ENCODE results near the gene PLCB1. TPM values are rescaled to one million over a fixed set of nuclear protein-coding genes. Genes with fewer than 3 reads are reported as not detected.

PLCB1 gene
- total RNA-seq, 1 experiment from 2014 or later: 7.2 TPM

DNA sequence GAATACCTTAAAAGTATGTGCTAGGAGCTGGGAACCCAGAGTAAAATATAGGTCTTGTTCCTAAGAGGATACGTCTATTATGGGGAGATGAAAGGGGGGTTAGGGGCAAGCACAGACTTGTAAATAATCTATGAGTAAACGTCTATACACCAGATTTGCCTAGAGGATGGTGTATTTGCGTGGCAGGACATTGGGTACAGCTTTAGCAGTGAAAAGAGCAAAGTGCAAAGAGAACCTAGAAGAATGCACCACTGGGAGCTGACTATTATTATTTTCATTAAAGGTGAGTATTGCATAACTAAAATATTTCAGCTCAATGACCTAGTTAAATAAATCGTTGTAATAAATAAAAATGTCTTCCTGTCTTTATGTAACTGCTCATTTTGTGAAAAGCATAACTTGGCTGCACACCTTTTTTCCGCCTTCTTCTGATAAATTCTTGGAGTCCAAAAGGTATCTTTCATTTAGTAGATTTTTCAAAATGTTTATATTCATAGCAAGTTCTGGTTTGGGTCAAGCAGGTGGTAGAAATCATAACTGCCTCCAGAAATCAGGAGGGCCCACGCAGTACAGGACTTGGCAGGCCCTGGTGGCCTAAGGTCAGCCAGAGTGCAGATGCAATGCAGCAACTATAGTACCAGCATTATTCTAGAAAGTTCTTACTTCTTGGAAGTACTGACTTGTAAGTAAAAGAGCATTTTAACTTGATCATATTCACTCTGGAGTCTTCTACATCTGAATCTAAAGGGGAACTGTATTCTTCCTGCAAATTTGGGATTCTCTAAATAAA lies 357.2 kb downstream of the PLCB1 start:
- DNase-seq (ENCODE audit: low read depth): no peak

GRCh38 chr20:8490076-8490830 lies 358.2 kb downstream of the PLCB1 start:
- DNase-seq (ENCODE audit: low read depth): no peak

GRCh38 chr20:8492173-8492572 lies 360.1 kb downstream of the PLCB1 start:
- DNase-seq (ENCODE audit: low read depth): no peak

GRCh38 chr20:8498571-8498970 lies 366.5 kb downstream of the PLCB1 start:
- no peak for DNase-seq (ENCODE audit: low read depth)

GRCh38 chr20:8504030-8504429 lies 372.0 kb downstream of the PLCB1 start:
- DNase-seq (ENCODE audit: low read depth): no peak

- no peak for DNase-seq (ENCODE audit: low read depth)
Measured at GRCh38 chr20:8505476-8506200, 373.6 kb downstream of the PLCB1 start.

DNA sequence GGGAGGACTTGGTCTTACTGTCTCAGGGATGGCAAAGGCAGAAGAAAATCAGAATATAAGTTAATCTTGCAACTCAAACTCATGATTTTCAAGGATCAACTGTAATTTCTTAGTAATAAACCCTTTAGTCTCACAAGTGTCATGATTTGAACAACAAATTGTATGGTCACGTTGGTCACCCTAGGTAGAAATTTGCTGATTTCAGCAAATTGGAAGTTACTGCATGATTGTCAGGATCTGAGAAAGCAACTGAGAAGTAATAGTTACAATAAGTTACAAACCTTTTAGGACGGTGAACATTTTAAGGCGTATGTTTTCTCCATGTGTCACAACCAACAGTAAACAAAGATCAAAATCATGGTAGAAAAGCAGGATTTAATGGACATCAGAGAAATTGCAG lies 375.2 kb downstream of the PLCB1 start:
- DNase-seq (ENCODE audit: low read depth): no peak

DNA sequence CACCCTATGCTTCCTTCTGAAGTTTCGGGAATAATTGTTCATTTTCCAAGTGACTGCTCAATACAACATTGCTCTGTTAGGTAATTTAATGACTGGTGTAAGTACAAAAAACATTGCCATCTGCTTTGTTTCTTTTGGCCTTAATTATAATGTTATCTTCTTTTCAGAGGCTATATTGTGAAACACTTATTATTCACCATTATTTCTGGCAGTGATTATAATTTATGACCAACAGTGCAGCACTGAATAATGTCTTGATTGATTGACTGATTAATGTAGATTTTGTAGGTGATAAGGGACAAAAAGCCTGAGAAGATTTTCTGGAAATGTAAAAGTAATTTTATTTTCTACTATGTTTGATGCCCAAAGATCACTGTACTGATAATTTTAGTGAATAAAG lies 377.7 kb downstream of the PLCB1 start:
- DNase-seq (ENCODE audit: low read depth): no peak

DNA sequence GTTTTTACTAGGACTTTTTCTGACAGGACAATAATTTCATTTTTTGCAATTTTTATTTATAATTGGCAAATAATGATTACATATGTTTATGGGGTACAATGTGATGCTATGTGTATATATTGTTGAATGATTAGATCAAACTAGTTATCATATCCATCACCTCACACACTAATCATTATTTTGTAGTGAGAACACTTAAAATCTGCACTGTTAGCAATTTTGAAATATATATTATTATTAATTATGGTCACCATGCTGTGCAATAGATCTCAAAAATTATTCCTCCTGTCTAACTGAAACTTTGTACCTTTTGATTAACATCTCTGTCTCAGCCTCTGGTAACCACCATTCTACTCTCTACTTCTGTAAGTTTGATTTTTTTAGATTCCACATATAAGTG lies 378.7 kb downstream of the PLCB1 start:
- no peak for DNase-seq (ENCODE audit: low read depth)

GRCh38 chr20:8512003-8512402 lies 379.9 kb downstream of the PLCB1 start:
- no peak for DNase-seq (ENCODE audit: low read depth)

GRCh38 chr20:8515810-8516435 lies 383.9 kb downstream of the PLCB1 start:
- DNase-seq (ENCODE audit: low read depth): no peak

GRCh38 chr20:8518878-8519277 lies 386.8 kb downstream of the PLCB1 start:
- DNase-seq (ENCODE audit: low read depth): no peak

GRCh38 chr20:8519887-8520286 lies 387.8 kb downstream of the PLCB1 start:
- DNase-seq (ENCODE audit: low read depth): no peak

DNA sequence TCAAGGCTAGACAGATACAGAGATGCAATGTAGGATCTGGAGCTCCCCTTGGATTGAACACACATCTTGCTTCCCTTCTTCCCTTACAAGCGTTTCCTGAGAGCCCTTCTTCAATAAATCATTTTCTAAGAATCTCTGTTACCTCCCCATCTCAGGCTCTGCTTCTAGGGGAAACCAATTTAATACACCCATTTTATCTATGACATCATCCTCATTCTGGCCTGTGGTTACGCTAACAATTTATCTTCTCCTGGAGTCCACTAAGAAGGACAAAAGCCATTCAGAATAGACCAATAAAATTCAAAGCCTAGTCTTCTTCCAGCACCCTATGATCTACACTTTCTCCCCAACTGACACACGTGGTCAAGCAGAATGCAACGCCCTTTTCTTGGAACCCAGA lies 390.1 kb downstream of the PLCB1 start:
- DNase-seq (ENCODE audit: low read depth): no peak

- DNase-seq (ENCODE audit: low read depth): no peak
Measured at GRCh38 chr20:8523684-8524083, 391.6 kb downstream of the PLCB1 start.

- no peak for DNase-seq (ENCODE audit: low read depth)
Measured at GRCh38 chr20:8524101-8525016, 392.3 kb downstream of the PLCB1 start.

DNA sequence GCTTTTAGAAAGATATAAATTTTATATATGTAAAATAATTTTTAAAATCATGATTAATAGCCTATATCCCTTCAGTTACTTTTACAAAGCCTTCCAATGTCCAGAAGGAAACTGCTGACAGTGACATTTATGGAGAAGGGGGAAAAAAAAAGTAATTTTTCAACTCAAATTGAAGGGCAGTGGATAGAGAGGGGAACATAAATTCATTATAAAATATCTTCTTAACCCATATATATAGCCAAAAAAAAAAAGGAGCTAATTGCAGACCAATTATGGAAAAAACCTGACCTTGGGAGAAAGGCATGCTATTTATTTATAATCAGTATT lies 392.9 kb downstream of the PLCB1 start:
- DNase-seq (ENCODE audit: low read depth): no peak

GRCh38 chr20:8526610-8527009 lies 394.5 kb downstream of the PLCB1 start:
- DNase-seq (ENCODE audit: low read depth): no peak

GRCh38 chr20:8527998-8528723 lies 396.1 kb downstream of the PLCB1 start:
- peak; percentile 62 for DNase-seq (ENCODE audit: low read depth)

DNA sequence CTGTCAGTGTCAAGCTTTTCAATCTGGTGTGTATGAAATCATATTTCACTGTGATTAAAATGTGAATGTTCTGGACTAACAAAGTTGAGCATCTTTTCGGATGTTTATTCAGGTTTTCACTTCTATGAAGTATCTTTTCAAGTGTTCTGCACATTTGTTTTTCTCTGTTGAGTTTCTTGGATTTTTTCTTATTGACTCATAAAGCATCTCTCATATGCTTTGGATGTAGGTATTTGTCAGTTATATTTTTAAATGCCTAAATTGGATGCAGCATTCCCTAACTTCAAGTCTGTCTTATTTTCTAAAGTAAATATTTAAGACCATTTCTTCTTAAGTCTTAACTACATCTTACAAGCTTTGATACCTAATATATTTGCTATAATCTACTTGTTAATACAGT lies 398.0 kb downstream of the PLCB1 start:
- DNase-seq (ENCODE audit: low read depth): no peak
